ENCODE results near the gene CD274.
"Not testable (repeated sequence)": the region's sequence is repeated elsewhere in the genome, so short reads cannot be mapped to it uniquely, and the experiment has no call there.

Gene CD274

DNA sequence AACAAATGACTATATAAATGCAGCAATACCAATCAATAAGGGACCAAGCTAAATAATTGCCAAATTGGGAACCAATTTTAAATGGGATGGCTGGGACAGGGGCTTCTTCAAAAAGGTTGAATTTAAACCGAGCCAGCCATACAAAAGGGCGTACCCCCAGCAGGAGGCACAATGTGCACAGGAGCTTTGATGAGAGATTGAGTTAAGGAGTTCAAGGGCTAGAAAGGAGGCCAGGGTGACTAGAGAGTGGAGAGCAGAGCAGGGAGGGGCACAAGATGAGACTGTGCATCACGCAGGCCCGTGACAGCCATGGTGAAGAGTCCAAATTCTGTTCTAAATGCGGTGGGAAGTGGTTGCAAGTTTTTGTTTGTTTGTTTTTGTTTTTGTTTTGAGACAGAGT lies 36.6 kb downstream of the CD274 start:
- TF ChIP-seq, protein P1, sequence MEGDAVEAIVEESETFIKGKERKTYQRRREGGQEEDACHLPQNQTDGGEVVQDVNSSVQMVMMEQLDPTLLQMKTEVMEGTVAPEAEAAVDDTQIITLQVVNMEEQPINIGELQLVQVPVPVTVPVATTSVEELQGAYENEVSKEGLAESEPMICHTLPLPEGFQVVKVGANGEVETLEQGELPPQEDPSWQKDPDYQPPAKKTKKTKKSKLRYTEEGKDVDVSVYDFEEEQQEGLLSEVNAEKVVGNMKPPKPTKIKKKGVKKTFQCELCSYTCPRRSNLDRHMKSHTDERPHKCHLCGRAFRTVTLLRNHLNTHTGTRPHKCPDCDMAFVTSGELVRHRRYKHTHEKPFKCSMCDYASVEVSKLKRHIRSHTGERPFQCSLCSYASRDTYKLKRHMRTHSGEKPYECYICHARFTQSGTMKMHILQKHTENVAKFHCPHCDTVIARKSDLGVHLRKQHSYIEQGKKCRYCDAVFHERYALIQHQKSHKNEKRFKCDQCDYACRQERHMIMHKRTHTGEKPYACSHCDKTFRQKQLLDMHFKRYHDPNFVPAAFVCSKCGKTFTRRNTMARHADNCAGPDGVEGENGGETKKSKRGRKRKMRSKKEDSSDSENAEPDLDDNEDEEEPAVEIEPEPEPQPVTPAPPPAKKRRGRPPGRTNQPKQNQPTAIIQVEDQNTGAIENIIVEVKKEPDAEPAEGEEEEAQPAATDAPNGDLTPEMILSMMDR (IDR thresholded peaks at IDR 0.05; ENCODE audit: low read depth, low read length), result no peak
- DNase-seq (ENCODE audit: extremely low read depth, low read depth), result no peak

DNA sequence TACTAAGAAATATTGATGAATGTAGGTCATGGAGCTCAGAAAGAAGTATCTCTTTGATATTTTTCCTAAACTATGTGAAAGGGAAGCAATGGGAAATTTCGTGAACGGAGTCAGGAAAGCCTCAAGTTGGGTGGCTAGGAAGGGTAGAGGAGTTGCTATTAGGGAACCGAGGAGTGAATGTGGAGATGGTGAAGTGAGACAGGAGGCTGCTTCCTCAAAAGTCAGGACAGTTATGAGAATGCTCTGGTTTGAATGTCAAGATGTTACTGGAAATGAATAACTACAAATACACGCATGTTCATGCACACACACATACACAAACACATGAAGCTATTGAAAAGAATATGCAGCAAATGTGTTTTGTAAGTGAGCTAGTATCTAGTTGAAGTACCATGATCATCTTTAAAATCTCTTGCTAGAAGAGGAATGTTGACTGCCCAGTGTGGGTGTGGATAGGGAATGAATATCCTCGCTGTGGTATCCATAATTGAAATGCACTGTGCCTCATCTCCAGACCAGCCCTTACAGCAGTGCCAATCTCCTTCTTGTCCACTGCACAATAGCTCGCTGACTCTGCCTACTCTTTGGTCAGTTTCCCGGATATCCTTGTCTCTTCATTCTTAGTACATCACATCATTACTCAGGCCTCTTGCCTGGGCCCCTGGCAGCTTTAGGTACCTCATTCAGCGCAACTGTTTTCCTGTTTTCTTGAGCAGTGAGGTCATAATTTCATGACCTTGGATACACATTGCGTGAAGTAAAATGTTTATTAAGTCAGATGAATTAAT lies 38.1 kb downstream of the CD274 start:
- TF ChIP-seq, protein P1 (IDR thresholded peaks at IDR 0.05; ENCODE audit: low read depth, low read length), result no peak
- DNase-seq (ENCODE audit: extremely low read depth, low read depth), result no peak

DNA sequence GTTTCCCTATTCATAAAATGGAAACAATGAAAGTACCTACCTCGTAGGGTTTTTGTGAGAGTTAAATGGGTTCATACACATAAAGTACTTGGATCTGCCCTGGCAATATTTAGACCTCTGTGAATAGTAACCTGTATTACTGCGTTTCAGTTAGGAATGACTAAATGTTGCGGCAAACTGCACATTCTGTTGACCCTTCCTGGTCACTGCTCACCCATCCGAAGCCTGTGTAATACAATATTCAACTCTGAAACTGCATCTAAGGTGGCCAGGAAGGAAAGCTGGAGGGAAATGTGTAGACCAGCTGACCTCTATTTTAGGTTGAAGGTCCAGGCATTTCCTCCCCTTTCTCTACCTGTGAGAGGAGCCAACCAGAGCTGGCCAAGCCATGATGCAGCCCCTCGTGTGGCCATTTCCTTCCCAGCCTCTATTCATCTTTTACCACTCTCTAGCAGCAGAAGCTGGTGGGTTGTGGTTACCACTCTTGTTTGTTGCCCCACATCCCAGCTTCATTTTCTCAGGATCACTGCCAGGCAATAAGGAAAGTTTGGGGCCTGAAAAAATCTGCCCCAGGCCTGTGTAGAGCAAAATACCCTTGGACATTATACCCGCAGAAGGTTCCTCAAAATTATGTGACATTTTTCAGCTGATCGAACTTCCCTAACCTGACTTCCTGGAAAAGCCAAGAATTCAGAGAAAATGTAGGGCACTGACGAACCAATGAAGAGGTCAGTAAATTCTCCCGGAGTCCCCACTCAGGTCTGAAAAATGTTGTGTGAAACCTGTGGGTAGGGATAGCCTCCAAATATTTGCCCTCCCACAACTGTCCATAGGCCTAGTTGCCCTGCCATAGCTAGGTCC lies 39.5 kb downstream of the CD274 start:
- TF ChIP-seq, protein P1 (IDR thresholded peaks at IDR 0.05; ENCODE audit: low read depth, low read length), result no peak
- no peak for DNase-seq (ENCODE audit: extremely low read depth, low read depth)

DNA sequence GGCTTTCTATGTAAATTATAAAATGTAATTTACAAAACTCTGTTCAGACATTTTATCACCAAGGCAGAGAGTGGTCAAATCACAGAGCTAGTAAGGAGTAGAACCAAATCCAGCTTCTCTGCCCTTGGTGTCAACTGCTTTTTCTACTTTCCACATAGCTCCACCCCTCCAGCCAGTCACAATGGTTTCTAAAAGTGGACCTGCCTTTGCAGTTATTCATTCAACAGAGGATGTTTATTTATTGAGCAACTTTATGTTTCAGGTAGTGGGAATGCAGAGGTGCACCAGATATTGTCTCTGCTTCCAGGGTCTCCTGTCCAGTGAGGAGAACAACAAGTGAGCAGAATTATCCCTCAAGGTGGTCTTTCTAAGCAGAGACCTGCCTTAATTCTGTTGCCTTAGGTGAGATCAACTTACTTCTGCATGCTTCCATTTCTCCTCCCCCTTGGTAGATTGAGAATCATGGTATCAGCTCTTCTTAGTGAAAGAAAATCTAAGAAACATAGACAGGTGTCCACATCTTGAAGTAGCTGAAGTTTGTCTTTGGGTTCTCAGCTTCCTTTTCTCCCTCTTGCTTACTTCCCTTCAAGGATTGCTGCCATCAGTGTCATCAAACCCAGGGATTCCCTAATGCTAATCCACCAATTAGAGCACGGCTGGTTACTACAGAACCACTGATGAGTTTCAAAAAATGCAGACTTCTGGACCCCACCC lies 42.8 kb downstream of the CD274 start:
- TF ChIP-seq, protein P1 (IDR thresholded peaks at IDR 0.05; ENCODE audit: low read depth, low read length), result no peak
- DNase-seq (ENCODE audit: extremely low read depth, low read depth), result no peak

DNA sequence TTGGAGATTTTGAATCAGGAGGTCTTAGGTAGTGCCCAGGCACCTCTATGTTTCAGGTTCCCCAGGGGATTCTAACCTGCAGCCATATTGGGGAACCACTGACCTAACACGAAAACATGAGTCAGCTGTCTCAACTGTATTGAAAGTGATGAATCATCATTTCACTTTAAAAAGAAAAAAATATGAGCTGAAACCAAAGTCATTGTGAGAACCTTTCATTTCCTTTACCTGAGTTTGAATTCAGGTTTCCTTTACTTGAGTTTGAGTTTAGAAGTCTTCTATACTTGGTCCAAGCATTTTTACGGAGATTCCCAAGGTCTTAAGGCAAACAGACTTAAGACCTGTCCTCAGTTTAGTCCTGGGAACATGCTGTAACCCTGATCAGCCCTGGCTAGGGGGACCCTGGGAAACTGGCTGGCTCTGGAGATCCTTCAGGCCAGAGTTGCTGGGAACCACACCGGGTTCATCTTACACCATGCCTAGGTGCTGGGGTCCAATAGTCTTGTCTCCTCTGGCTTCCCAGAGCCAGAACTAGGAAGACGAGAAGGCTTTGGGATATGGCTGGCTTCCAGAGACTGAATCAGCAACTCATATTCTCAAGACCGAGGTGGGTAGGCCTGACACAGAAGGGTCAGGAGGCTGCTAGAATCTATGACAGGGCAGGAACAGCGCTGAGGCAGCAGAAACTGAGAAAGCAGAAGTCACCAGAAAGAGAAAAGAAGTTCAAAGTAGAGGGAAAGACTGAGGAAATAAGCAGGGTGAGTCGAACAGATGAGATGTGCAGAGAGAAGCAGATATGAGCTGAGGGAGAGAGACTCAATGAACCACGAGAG lies 43.6 kb downstream of the CD274 start:
- DNase-seq (ENCODE audit: extremely low read depth, low read depth), result no peak
- TF ChIP-seq, protein P1 (IDR thresholded peaks at IDR 0.05; ENCODE audit: low read depth, low read length), result no peak

DNA sequence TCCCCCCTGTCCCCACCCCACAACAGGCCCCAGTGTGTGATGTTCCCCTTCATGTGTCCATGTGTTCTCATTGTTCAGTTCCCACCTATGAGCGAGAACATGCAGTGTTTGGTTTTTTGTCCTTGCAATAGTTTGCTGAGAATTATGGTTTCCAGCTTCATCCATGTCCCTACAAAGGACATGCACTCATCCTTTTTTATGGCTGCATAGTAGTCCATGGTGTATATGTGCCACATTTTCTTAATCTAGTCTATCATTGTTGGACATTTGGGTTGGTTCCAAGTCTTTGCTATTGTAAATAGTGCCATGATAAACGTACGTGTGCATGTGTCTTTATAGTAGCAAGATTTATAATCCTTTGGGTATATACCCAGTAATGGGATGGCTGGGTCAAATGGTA lies 44.4 kb downstream of the CD274 start:
- DNase-seq (ENCODE audit: extremely low read depth, low read depth), result not testable (repeated sequence)

DNA sequence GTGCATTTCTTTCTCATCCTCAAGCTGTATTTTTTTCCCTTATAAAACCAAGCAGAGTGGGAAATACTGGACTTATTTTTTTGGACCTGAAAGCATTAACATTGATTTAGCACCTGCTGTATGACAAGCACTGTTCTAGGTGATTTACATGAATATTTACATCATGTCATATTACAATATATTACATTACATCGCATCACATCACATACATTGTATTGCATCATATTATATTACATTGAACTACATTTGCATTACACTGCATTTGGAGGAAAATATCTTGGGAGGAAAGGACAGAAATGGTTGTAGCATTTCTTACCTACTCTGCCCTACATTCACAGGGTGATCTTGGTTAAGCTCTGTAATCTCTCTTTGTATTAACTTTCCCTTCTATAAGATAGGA lies 48.8 kb downstream of the CD274 start:
- no peak for DNase-seq (ENCODE audit: extremely low read depth, low read depth)
- TF ChIP-seq, protein P1 (IDR thresholded peaks at IDR 0.05; ENCODE audit: low read depth, low read length), result no peak
